ENCODE data around the gene KLF7. TPM values are rescaled to one million over a fixed set of nuclear protein-coding genes. Genes with fewer than 3 reads are reported as not detected.

KLF7 gene
- total RNA-seq, 1 experiment from 2014 or later, result 15.4 TPM

DNA sequence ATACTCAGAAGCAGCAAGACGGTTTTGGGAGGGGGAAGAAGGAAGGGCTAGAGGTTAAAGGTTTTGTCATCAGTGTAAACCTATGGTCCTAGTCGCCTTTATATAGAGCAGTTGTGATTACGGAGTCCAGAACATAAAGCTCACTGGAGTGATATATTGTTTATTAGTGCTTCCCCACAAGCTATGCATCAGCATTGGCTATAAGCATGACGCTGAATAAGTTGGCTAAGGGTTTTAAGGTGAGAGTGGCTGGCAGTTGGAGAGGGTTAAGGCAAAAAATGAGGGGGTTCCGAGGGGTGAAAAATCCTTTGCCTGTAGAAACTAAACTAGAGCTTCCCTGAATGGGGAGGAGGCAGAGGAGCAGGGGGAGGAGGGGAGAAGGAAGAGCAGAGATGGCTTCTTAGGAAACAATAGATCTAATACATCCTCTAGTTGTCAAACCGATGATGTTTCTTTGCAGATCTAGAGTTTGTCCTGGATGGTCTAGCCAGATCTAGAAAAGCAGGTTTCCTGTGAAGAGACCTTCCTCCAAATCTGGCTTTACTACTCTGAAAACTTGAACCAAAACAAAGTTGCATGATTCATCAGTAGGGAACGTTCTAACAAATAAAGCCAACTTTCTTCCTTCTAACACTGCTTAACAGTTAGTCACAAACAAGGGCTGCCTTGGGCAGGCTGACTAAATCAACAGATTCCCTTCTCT lies 2.5 kb downstream of the KLF7 start:
- peak; percentile 74 for DNase-seq (ENCODE audit: low read depth, low spot score)

More for the DNA sequence above, 2.5 kb downstream of the KLF7 start:
- Histone ChIP-seq H4K20me1 (ENCODE audit: insufficient read depth) (no peaks in the 10 kb centered on the region), H3K9me2 (ENCODE audit: insufficient read depth) (no peaks in the 10 kb centered on the region), H3K27ac (ENCODE audit: low read depth, low read length) (peak overlapping the region; percentile 9; the same call in 1 of the 2 replicates), H3K4me2 (ENCODE audit: low read length) (peak overlapping the region; percentile 68), H3K9ac (ENCODE audit: low read length) (peak overlapping the region; percentile 21), H3K27me3 (ENCODE audit: insufficient read depth, low read length) (no peaks in the 10 kb centered on the region), H3K9me3 (ENCODE audit: control insufficient read depth in 1 of 2, insufficient read depth in 1 of 2, low read depth in 1 of 2, low read length in 2 of 2) (no peaks in the 10 kb centered on the region), H3K4me3 (replicated peaks in 1 of 2; ENCODE audit: low read depth in 1 of 2, low read length in 2 of 2) (peak overlapping the region in 1 of 2 experiments; percentile 6; a peak in 1 of 4 replicates), H3K79me2 (ENCODE audit: insufficient read depth, low read length) (0 out of 2 replicates have a peak, but pooled peaks cover 4% of the 10 kb centered on the region), H2AFZ (ENCODE audit: low read depth, low read length, poor library complexity, severe bottlenecking) (no peak overlapping the region), H3K36me3 (ENCODE audit: control insufficient read depth in 1 of 2, insufficient read depth in 2 of 2, low read length in 2 of 2) (no peaks in the 10 kb centered on the region), H3K4me1 (ENCODE audit: control insufficient read depth in 1 of 2, insufficient read depth in 2 of 2, low read length in 2 of 2) (peaks cover 24 to 54% of the 10 kb centered on the region in 2 experiments)
- no peak for TF ChIP-seq CTCF (IDR thresholded peaks at IDR 0.05 in 2 of 3, conservative IDR thresholded peaks at IDR 0.05 in 1 of 3; ENCODE audit: borderline replicate concordance in 1 of 3, insufficient read depth in 1 of 3, low read depth in 2 of 3, low read length in 2 of 3)
- peak; percentile 73 for TF ChIP-seq SRF (IDR thresholded peaks at IDR 0.05; ENCODE audit: low read depth)
- peak; percentile 38; the same call in 1 of the 2 replicates for TF ChIP-seq RAD21 (IDR thresholded peaks at IDR 0.05; ENCODE audit: low read depth)
- TF ChIP-seq FOSL1 (IDR thresholded peaks at IDR 0.05; ENCODE audit: low read depth), result peak; percentile 85
- no peak for TF ChIP-seq ATF3 (IDR thresholded peaks at IDR 0.05)
- peak; percentile 16; the same call in 1 of the 2 replicates for TF ChIP-seq MAX (IDR thresholded peaks at IDR 0.05)
- TF ChIP-seq ZFX (IDR thresholded peaks at IDR 0.05), result no peak
- TF ChIP-seq CBX3 (IDR thresholded peaks at IDR 0.05; ENCODE audit: low read depth), result peak; percentile 75; the same call in 1 of the 2 replicates
- TF ChIP-seq CEBPB (IDR thresholded peaks at IDR 0.05; ENCODE audit: low read depth), result no peak
- TF ChIP-seq, protein P1, sequence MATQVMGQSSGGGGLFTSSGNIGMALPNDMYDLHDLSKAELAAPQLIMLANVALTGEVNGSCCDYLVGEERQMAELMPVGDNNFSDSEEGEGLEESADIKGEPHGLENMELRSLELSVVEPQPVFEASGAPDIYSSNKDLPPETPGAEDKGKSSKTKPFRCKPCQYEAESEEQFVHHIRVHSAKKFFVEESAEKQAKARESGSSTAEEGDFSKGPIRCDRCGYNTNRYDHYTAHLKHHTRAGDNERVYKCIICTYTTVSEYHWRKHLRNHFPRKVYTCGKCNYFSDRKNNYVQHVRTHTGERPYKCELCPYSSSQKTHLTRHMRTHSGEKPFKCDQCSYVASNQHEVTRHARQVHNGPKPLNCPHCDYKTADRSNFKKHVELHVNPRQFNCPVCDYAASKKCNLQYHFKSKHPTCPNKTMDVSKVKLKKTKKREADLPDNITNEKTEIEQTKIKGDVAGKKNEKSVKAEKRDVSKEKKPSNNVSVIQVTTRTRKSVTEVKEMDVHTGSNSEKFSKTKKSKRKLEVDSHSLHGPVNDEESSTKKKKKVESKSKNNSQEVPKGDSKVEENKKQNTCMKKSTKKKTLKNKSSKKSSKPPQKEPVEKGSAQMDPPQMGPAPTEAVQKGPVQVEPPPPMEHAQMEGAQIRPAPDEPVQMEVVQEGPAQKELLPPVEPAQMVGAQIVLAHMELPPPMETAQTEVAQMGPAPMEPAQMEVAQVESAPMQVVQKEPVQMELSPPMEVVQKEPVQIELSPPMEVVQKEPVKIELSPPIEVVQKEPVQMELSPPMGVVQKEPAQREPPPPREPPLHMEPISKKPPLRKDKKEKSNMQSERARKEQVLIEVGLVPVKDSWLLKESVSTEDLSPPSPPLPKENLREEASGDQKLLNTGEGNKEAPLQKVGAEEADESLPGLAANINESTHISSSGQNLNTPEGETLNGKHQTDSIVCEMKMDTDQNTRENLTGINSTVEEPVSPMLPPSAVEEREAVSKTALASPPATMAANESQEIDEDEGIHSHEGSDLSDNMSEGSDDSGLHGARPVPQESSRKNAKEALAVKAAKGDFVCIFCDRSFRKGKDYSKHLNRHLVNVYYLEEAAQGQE (IDR thresholded peaks at IDR 0.05; ENCODE audit: low read depth), result no peak
- TF ChIP-seq JUND (IDR thresholded peaks at IDR 0.05), result peak; percentile 89
- no peak for TF ChIP-seq YY1 (IDR thresholded peaks at IDR 0.05; ENCODE audit: extremely low read depth, insufficient replicate concordance, low read depth, low read length)
- TF ChIP-seq EGR1 (IDR thresholded peaks at IDR 0.05; ENCODE audit: low read depth), result no peak
- TF ChIP-seq ZBTB33 (IDR thresholded peaks at IDR 0.05; ENCODE audit: extremely low read depth, insufficient replicate concordance, low read length), result no peak
- peak; percentile 83 for TF ChIP-seq SP1 (IDR thresholded peaks at IDR 0.05; ENCODE audit: low read depth)
- no peak for TF ChIP-seq EZH2 (IDR thresholded peaks at IDR 0.05)
- no peak for TF ChIP-seq ZNF274 (IDR thresholded peaks at IDR 0.05; ENCODE audit: low read depth, low read length)
- peak; percentile 22; the same call in 1 of the 2 replicates for TF ChIP-seq POLR2AphosphoS5 (IDR thresholded peaks at IDR 0.05; ENCODE audit: low read depth, low read length)
- ATAC-seq, result peak; percentile 11; the same call in 1 of the 2 replicates
- POLR2A ChIA-PET, result no interaction called here
- BruUV-seq (replicated peaks), result no TSS peak
- CTCF ChIA-PET, result no interaction called here
- RAD21 ChIA-PET (ENCODE audit: low non-redundant PET in 1 of 2, low total read pairs in 2 of 2, uncharacterized antibody in 2 of 2, unreplicated experiment in 2 of 2), result no interaction called here
- intact Hi-C loops (cut with micrococcal nuclease), result no loop called here
